H9 (cell line): ENCODE data around the gene SDHAF4. TPM values are rescaled to one million over a fixed set of nuclear protein-coding genes. Genes with fewer than 3 reads are reported as not detected.

Experiments
- DNase-seq: peaks from one replicate; pipeline ENCODE4 v3.0.0-alpha.2; 2017
- H2AFZ ChIP-seq: one replicate; pipeline ENCODE4 v1.6.1; 2013; ENCODE audit warnings: mild to moderate bottlenecking, low read length, control low read depth, moderate library complexity
- H2AK5ac ChIP-seq: 2 replicates; pipeline ENCODE4 v1.6.1; 2013; ENCODE audit warnings: low read length, control low read depth, mixed read lengths; ENCODE audit not compliant: insufficient read length
- H2BK120ac ChIP-seq: one replicate; pipeline ENCODE4 v1.6.1; 2013; ENCODE audit warnings: low read depth, mild to moderate bottlenecking, low read length, control low read depth, inconsistent platforms; ENCODE audit not compliant: poor library complexity, severe bottlenecking
- H2BK12ac ChIP-seq: 2 replicates; pipeline ENCODE4 v1.6.1; 2013; ENCODE audit warnings: low read length, control low read depth, mixed read lengths, low read depth; ENCODE audit not compliant: insufficient read length
- H2BK15ac ChIP-seq: 2 replicates; pipeline ENCODE4 v1.6.1; 2013; ENCODE audit warnings: low read depth, low read length, control low read depth
- H2BK20ac ChIP-seq: one replicate; pipeline ENCODE4 v1.6.1; 2013; ENCODE audit warnings: low read depth, mild to moderate bottlenecking, low read length, control low read depth, inconsistent platforms; ENCODE audit not compliant: poor library complexity, severe bottlenecking
- H2BK5ac ChIP-seq: 2 replicates; pipeline ENCODE4 v1.6.1; 2013; ENCODE audit warnings: low read length, control low read depth, mixed read lengths; ENCODE audit not compliant: insufficient read length
- H3K14ac ChIP-seq: 2 replicates; pipeline ENCODE4 v1.6.1; 2013; ENCODE audit warnings: low read length, control low read depth; ENCODE audit not compliant: insufficient read depth
- H3K18ac ChIP-seq: 2 replicates; pipeline ENCODE4 v1.6.1; 2013; ENCODE audit warnings: low read depth, mild to moderate bottlenecking, mixed read lengths, low read length, control low read depth; ENCODE audit not compliant: insufficient read length
- H3K23ac ChIP-seq: 2 replicates; pipeline ENCODE4 v1.6.1; 2013; ENCODE audit warnings: low read length, control low read depth, mixed read lengths, low read depth; ENCODE audit not compliant: insufficient read length
- H3K23me2 ChIP-seq: 2 replicates; pipeline ENCODE4 v1.6.1; 2013; ENCODE audit warnings: low read depth, mild to moderate bottlenecking, mixed read lengths, low read length, control low read depth; ENCODE audit not compliant: insufficient read length, poor library complexity, severe bottlenecking
- H3K27ac ChIP-seq: 2 replicates; pipeline ENCODE4 v1.5.1; 2013; ENCODE audit warnings: low read length, control low read depth, mixed read lengths, low read depth; ENCODE audit not compliant: insufficient read length
- H3K27me3 ChIP-seq: 2 replicates; pipeline ENCODE4 v1.6.1; 2013; ENCODE audit warnings: low read length, control low read depth, inconsistent platforms; ENCODE audit not compliant: insufficient read depth
- H3K4ac ChIP-seq: 2 replicates; pipeline ENCODE4 v1.6.1; 2013; ENCODE audit warnings: low read depth, mild to moderate bottlenecking, control low read depth, inconsistent platforms, low read length, moderate library complexity
- H3K4me1 ChIP-seq: 2 replicates; pipeline ENCODE4 v1.6.1; 2013; ENCODE audit warnings: low read length, control low read depth, inconsistent platforms; ENCODE audit not compliant: insufficient read depth
- H3K4me2 ChIP-seq: 2 replicates; pipeline ENCODE4 v1.6.1; 2013; ENCODE audit warnings: low read length, control low read depth, mixed read lengths; ENCODE audit not compliant: insufficient read length, insufficient read depth
- H3K56ac ChIP-seq: 2 replicates; pipeline ENCODE4 v1.6.1; 2013; ENCODE audit warnings: low read depth, mild to moderate bottlenecking, mixed read lengths, low read length, control low read depth; ENCODE audit not compliant: insufficient read length
- H3K79me1 ChIP-seq: 2 replicates; pipeline ENCODE4 v1.6.1; 2013; ENCODE audit warnings: low read depth, mild to moderate bottlenecking, moderate library complexity, low read length, control low read depth, inconsistent platforms; ENCODE audit not compliant: insufficient read depth, poor library complexity, severe bottlenecking
- H3K79me2 ChIP-seq: 2 replicates; pipeline ENCODE4 v1.6.1; 2013; ENCODE audit warnings: low read length, control low read depth, inconsistent platforms; ENCODE audit not compliant: insufficient read depth
- H3K9ac ChIP-seq: 2 replicates; pipeline ENCODE4 v1.6.1; 2013; ENCODE audit warnings: low read length, control low read depth, mixed read lengths; ENCODE audit not compliant: insufficient read length; ENCODE audit errors: extremely low read depth
- H3K9me3 ChIP-seq: one replicate; pipeline ENCODE4 v1.6.1; 2013; ENCODE audit warnings: low read depth, low read length, inconsistent platforms; ENCODE audit not compliant: control insufficient read depth
- H3T11ph ChIP-seq: one replicate; pipeline ENCODE4 v1.6.1; 2013; ENCODE audit warnings: mild to moderate bottlenecking, low read length, control low read depth, inconsistent platforms
- H4K20me1 ChIP-seq: one replicate; pipeline ENCODE4 v1.6.1; 2013; ENCODE audit not compliant: control insufficient read depth, insufficient read length, insufficient read depth
- H4K5ac ChIP-seq: 2 replicates; pipeline ENCODE4 v1.6.1; 2013; ENCODE audit warnings: low read depth, mild to moderate bottlenecking, mixed read lengths, low read length, control low read depth; ENCODE audit not compliant: insufficient read length
- H4K8ac ChIP-seq: replicated peaks from 2 replicates; pipeline ENCODE4 v1.6.1; 2013; ENCODE audit warnings: low read length, control low read depth, mixed read lengths, low read depth; ENCODE audit not compliant: insufficient read length
- H4K91ac ChIP-seq: 2 replicates; pipeline ENCODE4 v1.6.1; 2013; ENCODE audit warnings: low read depth, mild to moderate bottlenecking, moderate library complexity, mixed read lengths, low read length, control low read depth; ENCODE audit not compliant: insufficient read length
- H3K27ac Mint-ChIP-seq, 3 experiments: 2 replicates in 2 of 3; 3 replicates in 1 of 3; pipeline ENCODE4 v1.8.0; 2020 to 2021; ENCODE audit warnings: mixed read lengths in 3 of 3, mild to moderate bottlenecking in 1 of 3, moderate library complexity in 1 of 3
- H3K27me3 Mint-ChIP-seq: 2 replicates; pipeline ENCODE4 v1.8.0; 2021; ENCODE audit warnings: low read depth, mild to moderate bottlenecking, moderate library complexity, mixed read lengths
- H3K36me3 Mint-ChIP-seq, 3 experiments: 2 replicates in 2 of 3; 3 replicates in 1 of 3; pipeline ENCODE4 v1.8.0; 2020 to 2021; ENCODE audit warnings: low read depth in 3 of 3, mixed read lengths in 3 of 3; ENCODE audit not compliant: insufficient read depth in 1 of 3
- H3K4me1 Mint-ChIP-seq, 2 experiments: 2 replicates each; pipeline ENCODE4 v1.8.0; 2020; ENCODE audit warnings: mixed read lengths in 2 of 2
- H3K4me3 Mint-ChIP-seq, 2 experiments: 2 replicates in 1 of 2; 3 replicates in 1 of 2; pipeline ENCODE4 v1.8.0; 2020 to 2021; ENCODE audit warnings: mild to moderate bottlenecking in 2 of 2, mixed read lengths in 2 of 2, moderate library complexity in 1 of 2
- H3K9me3 Mint-ChIP-seq, 2 experiments: 2 replicates in 1 of 2; 3 replicates in 1 of 2; pipeline ENCODE4 v1.8.0; 2020; ENCODE audit warnings: mild to moderate bottlenecking in 2 of 2, mixed read lengths in 2 of 2, moderate library complexity in 1 of 2
- WGBS: extraction: QIAGEN DNeasy Blood & Tissue Kit; methylation state at CpG from one replicate; pipeline ENCODE4 v1.1.7; 2013; ENCODE audit warnings: missing lambda C conversion rate, low lambda C conversion rate, mixed read lengths; ENCODE audit not compliant: insufficient read length; ENCODE audit errors: extremely low coverage; 5-methylcytosine and 5-hydroxymethylcytosine counted together
- total RNA-seq: library from RNA; stranded (reverse); gene quantifications from 2 replicates; pipeline ENCODE4 v1.2.1, GENCODE V29; 2021
- TF ChIP-seq, protein P1 (sequence below): fragments of 200-600 bp; sonication (generic); conservative IDR thresholded peaks from 3 replicates; pipeline ENCODE4 v1.8.0; 2021; ENCODE audit warnings: antibody characterized with exemption, mild to moderate bottlenecking

SDHAF4 gene
- total RNA-seq, 1 experiment from 2014 or later: 9.2 TPM

- Histone ChIP-seq H3K4me2 (no peak overlapping the region), H2BK5ac (no peak overlapping the region), H4K20me1 (no peaks in the 10 kb centered on the region), H4K8ac (no peak overlapping the region), H3K79me1 (no peaks in the 10 kb centered on the region), H2BK12ac (no peak overlapping the region), H2AFZ (no peak overlapping the region), H3T11ph (no peak overlapping the region), H2AK5ac (no peak overlapping the region), H3K79me2 (no peaks in the 10 kb centered on the region), H3K27ac (no peak overlapping the region), H3K9me3 (no peaks in the 10 kb centered on the region), H4K91ac (no peak overlapping the region), H4K5ac (no peak overlapping the region), H3K4ac (no peak overlapping the region), H3K56ac (no peak overlapping the region), H3K23ac (no peak overlapping the region), H3K23me2 (no peaks in the 10 kb centered on the region), H3K9ac (no peak overlapping the region), H3K18ac (no peak overlapping the region), H2BK20ac (no peak overlapping the region), H2BK120ac (no peak overlapping the region), H3K14ac (no peak overlapping the region), H2BK15ac (no peak overlapping the region), H3K4me1 (no peaks in the 10 kb centered on the region), H3K27me3 (no peaks in the 10 kb centered on the region)
- H3K9me3 Mint-ChIP-seq: no peaks in the 10 kb centered on the region
- no CpG with 5 or more reads among the region's 1 CpG for whole genome bisulfite sequencing
- H3K4me3 Mint-ChIP-seq: no peak overlapping the region
- TF ChIP-seq, protein P1, sequence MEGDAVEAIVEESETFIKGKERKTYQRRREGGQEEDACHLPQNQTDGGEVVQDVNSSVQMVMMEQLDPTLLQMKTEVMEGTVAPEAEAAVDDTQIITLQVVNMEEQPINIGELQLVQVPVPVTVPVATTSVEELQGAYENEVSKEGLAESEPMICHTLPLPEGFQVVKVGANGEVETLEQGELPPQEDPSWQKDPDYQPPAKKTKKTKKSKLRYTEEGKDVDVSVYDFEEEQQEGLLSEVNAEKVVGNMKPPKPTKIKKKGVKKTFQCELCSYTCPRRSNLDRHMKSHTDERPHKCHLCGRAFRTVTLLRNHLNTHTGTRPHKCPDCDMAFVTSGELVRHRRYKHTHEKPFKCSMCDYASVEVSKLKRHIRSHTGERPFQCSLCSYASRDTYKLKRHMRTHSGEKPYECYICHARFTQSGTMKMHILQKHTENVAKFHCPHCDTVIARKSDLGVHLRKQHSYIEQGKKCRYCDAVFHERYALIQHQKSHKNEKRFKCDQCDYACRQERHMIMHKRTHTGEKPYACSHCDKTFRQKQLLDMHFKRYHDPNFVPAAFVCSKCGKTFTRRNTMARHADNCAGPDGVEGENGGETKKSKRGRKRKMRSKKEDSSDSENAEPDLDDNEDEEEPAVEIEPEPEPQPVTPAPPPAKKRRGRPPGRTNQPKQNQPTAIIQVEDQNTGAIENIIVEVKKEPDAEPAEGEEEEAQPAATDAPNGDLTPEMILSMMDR: no peak
- no peaks in the 10 kb centered on the region for H3K27me3 Mint-ChIP-seq
- H3K36me3 Mint-ChIP-seq: peaks cover 4 to 11% (median 6%) of the 10 kb centered on the region in 3 experiments; a peak in 5 of 7 replicates
- DNase-seq: no peak
- no peak overlapping the region for H3K27ac Mint-ChIP-seq
- peaks cover 0 to 5% of the 10 kb centered on the region in 2 experiments; a peak in 2 of 4 replicates for H3K4me1 Mint-ChIP-seq
These were observed 13.8 kb upstream of the SDHAF4 start for GRCh38 chr6:70552974-70553373.
